Measurements from ENCODE around the gene RARB. TPM values are rescaled to one million over a fixed set of nuclear protein-coding genes. Genes with fewer than 3 reads are reported as not detected.

RARB gene
- polyA plus RNA-seq, 1 experiment, result 7.8 TPM

DNA sequence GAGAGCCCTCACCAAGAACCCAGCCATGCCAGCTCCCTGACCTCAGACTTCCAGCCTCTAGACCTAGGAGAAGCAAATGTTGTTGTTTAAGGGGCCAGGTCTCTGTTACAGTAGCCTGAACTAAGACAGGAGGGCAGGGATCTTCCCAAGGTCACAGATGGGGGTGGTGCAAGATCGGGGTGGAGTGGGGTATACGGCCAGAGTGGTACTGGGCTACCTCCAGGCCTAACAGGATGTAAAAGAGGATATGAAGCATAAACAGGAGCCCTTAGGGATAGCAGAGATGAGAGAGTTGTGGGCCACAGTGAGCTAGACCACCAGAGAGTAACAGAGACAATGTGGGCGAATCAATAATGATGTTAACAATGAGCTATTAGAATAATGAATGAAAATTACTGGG, 153.8 kb downstream of the RARB start:
- no peak for DNase-seq (ENCODE audit: low read depth)
- TF ChIP-seq, protein P1, sequence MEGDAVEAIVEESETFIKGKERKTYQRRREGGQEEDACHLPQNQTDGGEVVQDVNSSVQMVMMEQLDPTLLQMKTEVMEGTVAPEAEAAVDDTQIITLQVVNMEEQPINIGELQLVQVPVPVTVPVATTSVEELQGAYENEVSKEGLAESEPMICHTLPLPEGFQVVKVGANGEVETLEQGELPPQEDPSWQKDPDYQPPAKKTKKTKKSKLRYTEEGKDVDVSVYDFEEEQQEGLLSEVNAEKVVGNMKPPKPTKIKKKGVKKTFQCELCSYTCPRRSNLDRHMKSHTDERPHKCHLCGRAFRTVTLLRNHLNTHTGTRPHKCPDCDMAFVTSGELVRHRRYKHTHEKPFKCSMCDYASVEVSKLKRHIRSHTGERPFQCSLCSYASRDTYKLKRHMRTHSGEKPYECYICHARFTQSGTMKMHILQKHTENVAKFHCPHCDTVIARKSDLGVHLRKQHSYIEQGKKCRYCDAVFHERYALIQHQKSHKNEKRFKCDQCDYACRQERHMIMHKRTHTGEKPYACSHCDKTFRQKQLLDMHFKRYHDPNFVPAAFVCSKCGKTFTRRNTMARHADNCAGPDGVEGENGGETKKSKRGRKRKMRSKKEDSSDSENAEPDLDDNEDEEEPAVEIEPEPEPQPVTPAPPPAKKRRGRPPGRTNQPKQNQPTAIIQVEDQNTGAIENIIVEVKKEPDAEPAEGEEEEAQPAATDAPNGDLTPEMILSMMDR (IDR thresholded peaks at IDR 0.05; ENCODE audit: insufficient read depth, low read depth, low read length), result no peak
- H3K36me3 ChIP-seq (ENCODE audit: control insufficient read depth, insufficient read depth, low read length), result no peaks in the 10 kb centered on the region
- ChIA-PET CTCF (no interaction called here), POLR2A (no interaction called here)
- no peaks in the 10 kb centered on the region for H3K27me3 ChIP-seq (ENCODE audit: control insufficient read depth, insufficient read depth, low read length)
- H3K4me3 ChIP-seq (ENCODE audit: low read depth, low read length), result no peak overlapping the region

DNA sequence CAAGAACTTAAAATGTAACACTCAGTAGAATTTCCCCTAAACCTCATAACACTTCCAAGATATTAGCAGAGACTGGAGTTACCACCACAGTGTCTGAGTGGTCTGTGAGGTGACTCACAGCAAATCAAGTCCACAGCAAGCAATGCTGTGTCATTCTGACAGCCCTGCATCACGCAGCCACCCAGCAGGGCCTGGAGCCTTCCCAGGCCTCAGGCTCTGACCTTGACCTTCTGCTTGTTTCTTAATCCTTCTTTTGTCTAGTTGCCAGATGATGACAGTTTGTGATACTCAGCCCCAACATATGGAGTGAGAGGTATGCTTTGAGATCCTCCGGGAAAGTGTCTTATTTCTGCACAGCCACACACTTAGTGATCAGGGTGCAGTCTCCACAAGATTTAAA, 154.2 kb downstream of the RARB start:
- no peak overlapping the region for H3K4me3 ChIP-seq (ENCODE audit: low read depth, low read length)
- no peaks in the 10 kb centered on the region for H3K36me3 ChIP-seq (ENCODE audit: control insufficient read depth, insufficient read depth, low read length)
- CTCF ChIA-PET, result interaction anchor here (1.2 kb wide), 1 partner anchor 81 kb away, joined by 3 read pairs; no protein-coding TSS in a partner anchor
- no peaks in the 10 kb centered on the region for H3K27me3 ChIP-seq (ENCODE audit: control insufficient read depth, insufficient read depth, low read length)
- DNase-seq (ENCODE audit: low read depth), result no peak
- POLR2A ChIA-PET, result no interaction called here
- TF ChIP-seq, protein P1 (IDR thresholded peaks at IDR 0.05; ENCODE audit: insufficient read depth, low read depth, low read length), result no peak

DNA sequence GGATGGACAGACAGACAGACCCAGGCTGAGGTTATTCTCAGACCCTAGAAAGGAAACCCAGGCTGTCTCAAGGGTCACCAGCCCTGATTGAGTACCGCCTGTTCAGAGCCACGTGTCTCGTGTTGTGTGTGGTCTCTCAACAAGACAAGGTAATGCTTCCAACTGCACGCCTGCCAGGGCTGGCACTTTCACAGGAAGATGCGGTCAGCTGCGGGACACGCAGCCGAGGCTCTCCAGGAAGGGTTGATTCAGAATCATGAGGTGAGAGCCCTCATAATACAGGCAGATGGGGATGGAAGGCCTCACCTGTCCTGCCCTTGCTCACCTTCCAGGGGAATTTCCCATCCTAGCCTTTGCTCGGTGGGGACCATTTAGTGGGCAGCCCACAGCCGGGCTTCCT, 155.3 kb downstream of the RARB start:
- H3K36me3 ChIP-seq (ENCODE audit: control insufficient read depth, insufficient read depth, low read length), result no peaks in the 10 kb centered on the region
- CTCF ChIA-PET, result interaction anchor here (0.6 to 1.2 kb wide), 2 partner anchors 83 to 893 kb away, joined by 3 read pairs; no protein-coding TSS in a partner anchor

DNA sequence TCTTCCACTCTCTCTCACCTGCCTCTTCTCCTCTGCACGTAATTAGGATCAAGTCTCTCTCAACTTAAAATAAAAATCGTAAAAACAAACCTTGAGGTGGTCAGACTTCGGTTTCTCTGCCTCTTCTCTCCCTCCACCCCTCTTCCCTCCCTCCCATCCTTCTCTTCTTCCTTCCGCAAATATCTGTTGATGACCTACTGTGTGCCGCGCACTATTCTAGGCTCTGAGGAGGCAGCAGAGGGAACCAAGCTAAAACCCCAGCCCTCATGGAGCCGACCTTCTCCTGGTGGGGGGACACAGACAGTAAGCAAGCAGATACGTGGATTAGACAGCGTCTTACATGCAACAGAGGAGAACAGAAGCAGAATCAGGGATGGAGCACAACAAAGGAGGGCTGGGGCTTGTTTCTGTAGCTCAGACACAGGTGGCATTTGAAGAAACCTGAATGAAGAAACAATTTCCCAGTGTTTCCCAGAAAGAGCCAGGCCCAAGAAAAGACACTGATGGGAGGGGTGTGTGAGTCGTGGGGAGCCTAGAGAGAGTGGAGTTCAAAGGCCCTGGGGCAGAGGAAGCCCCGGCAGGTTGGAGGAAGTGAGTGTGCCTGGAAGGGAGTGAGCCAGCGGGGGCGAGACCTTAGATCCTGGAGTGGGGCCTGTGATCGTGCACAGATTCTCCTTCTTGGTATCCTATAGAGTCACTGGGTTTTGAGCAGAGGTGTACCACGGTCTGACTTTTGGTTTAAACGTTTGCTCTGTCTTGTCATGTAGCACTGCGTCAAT, 156.1 kb downstream of the RARB start:
- TF ChIP-seq, protein P1 (IDR thresholded peaks at IDR 0.05; ENCODE audit: insufficient read depth, low read depth, low read length), result no peak
- CTCF ChIA-PET, result interaction anchor here (1.8 kb wide), 1 partner anchor 9 kb away, joined by 6 read pairs; no protein-coding TSS in a partner anchor
- Histone ChIP-seq H3K4me3 (ENCODE audit: low read depth, low read length) (no peak overlapping the region), H3K36me3 (ENCODE audit: control insufficient read depth, insufficient read depth, low read length) (no peaks in the 10 kb centered on the region), H3K27me3 (ENCODE audit: control insufficient read depth, insufficient read depth, low read length) (no peaks in the 10 kb centered on the region)
- POLR2A ChIA-PET, result no interaction called here
- no peak for DNase-seq (ENCODE audit: low read depth)

More for the DNA sequence above, 155.3 kb downstream of the RARB start:
- no peak for DNase-seq (ENCODE audit: low read depth)
- POLR2A ChIA-PET, result interaction anchor here (0.6 kb wide), 1 partner anchor 11 kb away, joined by 5 read pairs; no protein-coding TSS in a partner anchor
- no peaks in the 10 kb centered on the region for H3K27me3 ChIP-seq (ENCODE audit: control insufficient read depth, insufficient read depth, low read length)
- H3K4me3 ChIP-seq (ENCODE audit: low read depth, low read length), result no peak overlapping the region
- TF ChIP-seq, protein P1 (IDR thresholded peaks at IDR 0.05; ENCODE audit: insufficient read depth, low read depth, low read length), result no peak

DNA sequence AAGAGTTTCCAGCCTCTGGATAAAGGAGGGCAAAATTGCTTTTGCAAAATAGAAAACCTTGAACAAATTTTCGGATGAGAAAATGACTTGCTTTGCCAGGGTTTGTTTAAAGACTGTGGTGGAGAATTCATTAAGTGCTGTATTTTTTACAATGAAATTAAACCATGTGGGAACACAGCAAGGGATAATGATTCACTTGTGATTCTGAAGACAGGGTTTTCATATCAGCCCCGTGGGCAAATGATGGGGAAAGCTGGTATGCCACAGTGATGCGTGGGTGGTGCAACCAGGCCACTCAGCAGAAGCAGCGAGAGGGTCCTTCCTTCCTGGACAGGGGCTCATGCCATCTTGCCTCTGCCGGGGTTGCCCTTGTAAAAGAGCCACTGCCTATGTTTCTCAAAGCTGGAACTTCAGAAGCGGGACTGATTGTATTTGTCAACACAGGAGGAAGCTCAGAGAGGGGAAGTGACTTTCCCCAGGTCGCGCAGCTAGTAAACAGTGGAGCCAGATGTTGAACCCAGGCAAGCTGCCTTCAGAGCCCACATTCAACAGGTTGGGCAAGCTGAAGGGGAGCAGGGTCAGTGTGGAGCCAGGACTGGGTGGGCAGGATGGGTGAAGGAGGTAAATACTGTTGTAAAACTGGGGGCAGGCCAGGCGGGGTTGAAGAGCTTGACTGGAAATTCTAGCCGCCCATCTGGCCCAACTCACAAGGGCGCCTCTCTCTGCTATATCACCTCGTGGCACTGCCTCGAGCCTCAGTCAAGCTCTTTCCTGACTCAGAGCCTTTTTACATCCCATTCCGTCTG, 157.5 kb downstream of the RARB start:
- ChIA-PET POLR2A (interaction anchor here (0.7 kb wide), 1 partner anchor 1991 kb away, joined by 3 read pairs; no protein-coding TSS in a partner anchor), CTCF (interaction anchor here (0.6 to 2.6 kb wide), 6 partner anchors 8 to 589 kb away, joined by 3 to 7 read pairs (median 4); no protein-coding TSS in a partner anchor)
- no peaks in the 10 kb centered on the region for H3K36me3 ChIP-seq (ENCODE audit: control insufficient read depth, insufficient read depth, low read length)
- TF ChIP-seq, protein P1 (IDR thresholded peaks at IDR 0.05; ENCODE audit: insufficient read depth, low read depth, low read length), result no peak
- H3K4me3 ChIP-seq (ENCODE audit: low read depth, low read length), result no peak overlapping the region
- H3K27me3 ChIP-seq (ENCODE audit: control insufficient read depth, insufficient read depth, low read length), result no peaks in the 10 kb centered on the region
- no peak for DNase-seq (ENCODE audit: low read depth)
